Esophagus mucosa (tissue), 1 donor: ENCODE data around the gene IER3. TPM values are rescaled to one million over a fixed set of nuclear protein-coding genes. Genes with fewer than 3 reads are reported as not detected.
"Not testable (repeated sequence)": the region's sequence is repeated elsewhere in the genome, so short reads cannot be mapped to it uniquely, and the experiment has no call there.

Experiments
- ATAC-seq: fragments of 200-7000 bp; cut with Tn5 transposase; one replicate; pipeline ENCODE4 v1.9.1; 2020
- total RNA-seq: library from RNA; stranded (reverse); gene quantifications from one replicate; pipeline ENCODE4 v1.2.4, GENCODE V29; 2023
- donor health status: DM: yes; HTN: yes; CAD: no.

Gene IER3
- total RNA-seq, 1 donor from 2014 or later, result 74.3 TPM

DNA sequence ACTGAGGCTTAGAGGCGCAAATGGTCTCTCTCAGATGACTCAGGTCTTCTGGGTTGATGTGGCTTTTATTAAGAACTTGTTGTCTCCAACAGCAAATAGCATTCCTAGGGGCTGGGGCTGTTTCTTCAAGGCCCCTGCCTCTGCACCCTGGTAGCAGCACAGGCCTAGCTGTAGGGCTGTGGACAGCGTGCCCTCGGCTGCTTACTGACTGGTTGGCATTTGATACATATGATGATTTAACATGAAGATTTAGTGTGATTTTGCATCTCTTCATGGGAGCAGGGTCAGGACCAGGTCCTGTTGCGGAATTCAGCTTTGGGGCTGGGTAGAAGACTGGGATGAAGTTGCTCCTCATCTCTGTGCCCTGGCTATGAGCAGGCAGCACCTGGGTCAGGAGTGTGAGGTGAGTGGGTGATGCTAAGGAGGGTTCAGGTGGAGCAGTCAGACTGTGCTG lies 24.3 kb upstream of the IER3 start:
- ATAC-seq, result peak; percentile 28

DNA sequence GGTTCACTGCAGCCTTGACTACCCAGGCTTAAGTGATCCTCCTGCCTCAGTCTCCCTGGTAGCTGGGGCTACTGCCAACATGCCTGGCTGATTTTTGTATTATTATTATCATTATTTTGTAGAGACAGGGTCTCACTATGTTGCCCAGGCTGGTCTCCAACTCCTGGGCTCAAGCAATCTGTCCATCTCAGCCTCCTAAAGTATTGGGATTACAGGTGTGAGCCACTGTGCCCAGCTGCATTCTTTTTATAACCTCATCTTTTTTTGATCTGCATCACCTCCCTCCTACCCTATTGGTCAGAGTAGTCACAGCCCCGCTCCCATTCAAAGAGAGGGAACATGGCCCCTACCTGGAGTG lies 23.6 kb upstream of the IER3 start:
- no peak for ATAC-seq

DNA sequence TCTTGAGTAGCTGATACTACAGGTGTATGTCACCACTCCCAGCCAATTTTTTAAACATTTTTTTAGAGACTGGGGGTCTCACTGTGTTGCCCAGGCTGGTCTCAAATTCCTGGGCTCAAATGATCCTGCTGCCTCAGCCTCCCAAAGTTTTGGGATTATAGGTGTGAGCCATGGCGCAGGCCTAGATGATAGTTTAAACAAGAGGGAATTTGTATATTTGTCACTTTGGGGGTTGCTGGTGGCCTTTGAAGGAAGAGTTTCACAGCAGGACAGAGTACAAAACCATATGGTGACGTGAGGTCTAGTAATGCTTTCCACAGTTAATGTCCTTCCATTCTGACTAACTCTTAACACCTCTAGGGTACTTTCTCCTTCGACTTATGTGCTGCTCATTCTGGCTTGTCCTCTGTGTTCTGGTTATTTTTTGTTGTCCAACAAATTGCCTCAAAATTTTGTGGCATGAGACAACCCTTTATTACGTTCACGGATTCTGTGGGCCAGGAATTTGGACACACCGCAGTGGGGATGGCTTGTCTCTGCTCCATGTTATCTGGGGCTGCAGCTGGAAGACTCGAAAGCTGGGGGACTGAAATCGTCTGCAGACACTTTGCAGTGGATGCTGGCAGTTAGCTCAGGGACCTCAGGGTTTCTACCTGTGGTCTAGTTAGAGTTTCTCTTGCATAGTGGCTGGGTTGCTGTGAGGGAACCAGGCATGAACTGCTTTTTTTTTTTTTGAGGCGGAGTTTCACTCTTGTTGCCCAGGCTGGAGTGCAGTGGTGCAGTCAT lies 23.0 kb upstream of the IER3 start:
- ATAC-seq, result no peak

DNA sequence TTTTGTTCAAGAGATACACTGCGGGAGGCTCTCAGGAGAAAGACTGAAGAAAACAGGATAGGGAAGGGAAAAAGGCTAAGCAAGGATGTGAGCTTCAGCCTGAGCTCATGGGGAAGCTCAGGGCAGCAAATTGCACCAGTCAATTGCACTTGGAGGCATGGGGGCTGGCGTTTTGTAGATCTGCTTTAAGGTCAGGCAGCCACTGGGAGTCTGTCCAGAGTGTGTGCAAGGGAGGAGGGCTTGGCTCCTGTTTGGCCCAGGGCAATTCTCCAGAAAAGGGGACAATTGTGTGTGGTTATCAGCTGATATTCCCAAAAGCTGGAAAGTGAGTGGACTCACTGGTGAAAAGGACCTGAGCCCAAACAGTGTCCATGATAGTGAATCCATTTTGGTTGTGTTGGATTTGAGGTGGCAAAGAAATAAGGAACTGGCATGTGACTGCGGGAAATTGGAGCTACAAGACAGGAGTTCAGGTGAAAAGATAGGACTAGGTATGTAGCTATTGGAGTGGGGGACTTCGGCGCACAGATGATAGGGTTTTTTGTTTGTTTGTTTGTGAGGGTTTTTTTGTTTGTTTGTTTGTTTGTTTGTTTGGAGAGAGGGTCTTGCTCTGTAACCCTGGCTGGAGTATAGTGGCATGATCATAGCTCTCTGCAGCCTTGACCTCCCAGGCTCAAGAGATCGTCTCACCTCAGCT lies 22.3 kb upstream of the IER3 start:
- no peak for ATAC-seq

DNA sequence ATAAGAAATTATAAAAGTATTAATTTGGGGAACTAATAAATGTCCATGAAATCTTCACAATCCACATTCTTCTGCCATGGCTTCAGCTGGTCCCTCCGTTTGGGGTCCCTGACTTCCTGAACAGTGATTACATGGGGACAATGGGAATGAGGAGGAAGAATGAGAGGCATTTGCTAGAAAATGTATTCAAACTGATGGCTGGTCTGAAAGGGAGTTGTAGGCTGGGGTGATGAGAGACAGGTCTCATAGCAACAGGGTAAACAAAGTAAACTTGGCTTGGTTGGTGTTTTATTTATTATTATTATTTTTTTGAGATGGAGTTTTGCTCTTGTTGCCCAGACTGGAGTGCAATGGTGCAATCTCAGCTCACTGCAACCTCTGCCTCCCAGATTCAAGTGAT lies 21.1 kb upstream of the IER3 start:
- not testable (repeated sequence) for ATAC-seq

DNA sequence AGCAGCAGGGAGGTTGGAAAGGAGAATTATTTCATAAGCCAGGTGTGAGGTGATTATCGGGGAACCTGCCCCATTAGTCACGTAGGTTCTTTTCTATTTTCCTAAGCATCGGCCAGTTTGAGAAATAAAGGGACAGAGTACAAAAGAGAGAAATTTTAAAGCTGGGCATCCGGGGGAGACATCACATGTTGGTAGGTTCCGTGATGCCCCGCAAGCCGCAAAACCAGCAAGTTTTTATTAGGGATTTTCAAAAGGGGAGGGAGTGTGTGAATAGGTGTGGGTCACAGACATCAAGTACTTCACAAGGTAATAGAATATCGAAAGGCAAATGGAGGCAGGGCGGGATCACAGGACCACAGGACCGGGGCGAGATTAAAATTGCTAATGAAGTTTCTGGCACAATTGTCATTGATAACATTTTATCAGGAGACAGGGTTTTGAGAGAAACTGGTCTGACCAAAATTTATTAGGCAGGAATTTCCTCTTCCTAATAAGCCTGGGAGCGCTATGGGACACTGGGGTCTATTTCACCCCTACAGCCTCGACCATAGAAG lies 20.2 kb upstream of the IER3 start:
- not testable (repeated sequence) for ATAC-seq

DNA sequence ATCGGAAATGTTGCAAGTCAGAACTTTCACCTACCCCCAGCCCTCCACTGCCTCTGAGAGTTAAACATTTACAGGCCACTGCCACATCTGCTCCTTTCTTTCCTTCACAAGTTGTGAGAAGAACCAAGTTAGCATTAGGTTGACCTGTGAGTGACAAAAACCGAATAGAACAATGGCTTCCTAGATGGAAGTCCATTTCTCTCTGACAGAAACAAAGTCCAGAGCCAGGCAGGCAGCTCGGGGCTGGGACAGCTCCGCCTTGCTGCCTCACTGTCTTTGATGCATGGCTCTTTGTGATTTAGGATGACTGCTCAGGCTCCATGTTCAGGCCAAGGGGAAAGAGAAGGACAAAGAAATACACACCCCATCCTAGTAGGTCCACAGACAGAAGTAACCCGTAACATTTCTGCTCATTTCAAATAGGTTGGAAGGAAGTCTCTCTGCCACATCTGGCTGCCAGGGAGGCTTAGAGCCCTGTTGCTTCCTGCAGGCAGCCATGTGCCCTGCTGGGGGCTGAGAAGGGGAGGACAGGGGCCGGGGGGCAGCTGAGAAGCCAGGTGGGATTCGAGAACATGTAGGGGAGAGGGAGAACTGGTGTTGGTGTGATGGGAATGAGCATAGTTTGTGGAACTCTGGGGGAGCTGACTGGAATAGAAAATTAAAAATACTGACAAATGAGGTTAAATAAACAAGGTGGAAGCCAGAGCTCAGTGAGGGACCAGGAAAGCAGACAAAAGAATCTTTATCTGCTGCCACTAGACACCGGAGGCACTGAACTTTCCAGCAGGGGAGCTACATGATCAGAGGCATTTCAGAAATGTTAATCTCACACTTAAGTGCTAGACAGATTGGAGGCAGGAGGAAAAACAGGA lies 19.5 kb upstream of the IER3 start:
- ATAC-seq, result peak; percentile 48

DNA sequence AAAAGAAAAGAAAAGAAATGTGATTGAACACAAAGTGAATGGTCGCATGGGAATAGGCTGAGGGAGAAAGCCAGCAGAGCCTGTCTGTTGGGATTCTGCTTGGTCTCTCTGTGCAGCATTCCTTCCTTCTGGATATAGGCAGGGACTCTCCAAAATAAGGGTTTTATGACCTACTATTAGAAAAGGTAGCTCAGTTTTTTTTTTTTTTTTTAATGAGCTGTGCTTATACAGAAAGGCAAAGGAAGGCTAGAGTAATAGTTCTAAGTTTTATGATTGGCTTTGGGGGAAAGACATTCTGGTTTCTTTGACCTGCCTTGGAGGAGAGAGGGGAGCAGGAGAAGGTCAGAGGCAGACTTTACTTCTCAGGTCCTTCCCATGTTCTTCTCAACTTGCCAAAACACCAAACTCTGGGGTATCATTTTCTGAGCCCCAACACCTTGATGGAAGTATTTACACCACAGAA lies 18.8 kb upstream of the IER3 start:
- ATAC-seq, result no peak

DNA sequence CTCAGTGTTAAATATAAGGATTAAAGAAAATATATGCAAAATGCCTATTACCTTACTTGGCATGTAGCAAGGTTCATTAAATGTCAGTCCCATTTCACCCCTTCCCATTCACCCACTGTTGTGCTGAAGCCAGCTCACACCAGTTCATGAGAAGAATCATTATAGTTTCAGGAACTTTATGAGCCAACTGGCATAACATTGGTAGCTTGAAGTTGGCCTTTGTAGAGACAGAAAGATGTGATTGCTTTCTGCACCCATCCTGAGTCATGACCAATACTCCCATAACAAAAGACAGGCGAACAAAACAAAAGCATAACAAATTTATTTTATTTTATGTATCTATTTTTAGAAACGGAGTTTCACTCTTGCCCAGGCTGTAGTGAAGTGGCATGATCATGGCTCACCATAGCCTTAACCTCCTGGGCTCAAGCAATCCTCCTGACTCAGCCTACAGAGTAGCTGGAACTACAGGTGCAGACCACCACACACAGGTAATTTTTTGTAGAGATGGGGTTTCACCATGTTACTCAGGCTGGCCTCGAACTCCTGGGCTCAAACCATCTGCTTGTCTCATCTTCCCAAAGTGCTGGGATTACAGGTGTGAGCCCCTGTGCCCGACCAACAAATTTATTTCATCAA lies 17.6 kb upstream of the IER3 start:
- ATAC-seq, result peak; percentile 25

DNA sequence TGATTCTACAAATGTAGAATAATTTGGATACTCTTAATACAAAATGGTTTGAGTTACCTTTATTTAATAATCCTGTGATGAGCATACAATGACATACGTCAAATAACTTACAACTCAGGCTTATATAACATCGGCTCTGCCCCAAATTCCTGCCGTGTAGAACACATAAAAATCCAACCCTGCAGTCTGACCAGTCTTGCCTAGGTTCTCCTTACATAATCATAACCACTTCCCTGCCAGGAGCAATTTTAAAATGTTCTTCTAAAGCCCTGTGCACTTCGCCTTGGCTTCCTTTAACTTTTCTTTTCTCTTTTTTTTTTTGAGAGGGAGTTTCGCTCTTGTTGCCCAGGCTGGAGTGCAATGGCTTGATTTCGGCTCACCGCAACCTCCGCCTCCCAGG lies 16.2 kb upstream of the IER3 start:
- peak; percentile 62 for ATAC-seq

DNA sequence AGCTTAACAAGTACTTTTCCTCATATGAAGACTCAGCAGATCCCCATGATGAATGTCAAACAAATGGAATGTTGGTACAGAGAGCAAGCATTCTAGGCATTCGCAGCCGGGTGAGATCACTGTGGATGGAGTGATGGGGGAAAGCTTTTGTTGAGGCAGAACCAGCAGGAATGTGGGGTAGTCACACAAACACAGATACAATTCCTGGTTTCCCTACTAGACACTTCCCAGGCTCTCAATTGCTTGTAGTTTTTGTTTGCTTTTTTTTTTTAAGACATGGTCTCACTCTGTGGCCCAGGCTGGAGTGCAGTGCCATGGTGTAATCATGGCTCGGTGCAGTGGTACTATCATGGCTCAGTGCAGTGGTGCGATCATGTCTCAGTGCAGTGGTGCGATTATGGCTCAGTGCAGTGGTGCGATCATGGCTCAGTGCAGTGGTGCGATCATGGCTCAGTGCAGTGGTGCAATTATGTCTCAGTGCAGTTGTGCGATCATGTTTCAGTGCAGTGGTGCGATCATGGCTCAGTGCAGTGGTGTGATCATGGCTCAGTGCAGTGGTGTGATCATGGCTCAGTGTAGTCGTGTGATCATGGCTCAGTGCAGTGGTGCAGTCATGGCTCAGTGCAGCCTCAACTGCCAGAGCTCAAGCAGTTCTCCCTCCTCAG lies 15.4 kb upstream of the IER3 start:
- ATAC-seq, result no peak

DNA sequence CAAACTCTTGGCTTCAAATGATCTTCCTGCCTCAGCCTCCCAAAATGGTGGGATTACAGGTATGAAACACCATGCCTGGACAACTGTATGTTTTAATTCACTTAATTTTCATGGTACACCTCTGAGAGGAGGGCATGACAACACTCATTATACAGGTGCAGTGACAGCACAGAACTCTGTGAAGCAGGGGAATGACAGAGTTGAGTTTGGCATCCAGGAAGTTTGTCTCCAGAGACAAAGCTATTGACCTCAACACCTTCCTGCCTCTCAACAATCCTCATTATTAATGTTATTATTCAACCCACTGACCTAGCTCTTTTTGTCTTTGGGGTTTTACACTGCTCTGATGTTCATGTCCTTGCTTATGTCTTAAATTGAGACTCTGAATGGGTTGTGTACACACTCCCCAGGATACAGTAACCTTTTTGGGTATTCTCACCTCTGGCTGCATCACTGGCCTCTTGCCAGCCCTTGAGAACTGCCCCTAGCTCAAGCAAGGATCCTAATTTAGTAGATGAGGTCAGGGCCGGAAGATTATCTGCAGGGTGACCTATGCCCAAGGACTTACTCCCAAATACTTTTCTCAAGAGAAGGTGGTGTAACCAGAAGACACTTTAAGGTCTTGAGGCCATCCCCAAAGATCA lies 13.0 kb upstream of the IER3 start:
- no peak for ATAC-seq

DNA sequence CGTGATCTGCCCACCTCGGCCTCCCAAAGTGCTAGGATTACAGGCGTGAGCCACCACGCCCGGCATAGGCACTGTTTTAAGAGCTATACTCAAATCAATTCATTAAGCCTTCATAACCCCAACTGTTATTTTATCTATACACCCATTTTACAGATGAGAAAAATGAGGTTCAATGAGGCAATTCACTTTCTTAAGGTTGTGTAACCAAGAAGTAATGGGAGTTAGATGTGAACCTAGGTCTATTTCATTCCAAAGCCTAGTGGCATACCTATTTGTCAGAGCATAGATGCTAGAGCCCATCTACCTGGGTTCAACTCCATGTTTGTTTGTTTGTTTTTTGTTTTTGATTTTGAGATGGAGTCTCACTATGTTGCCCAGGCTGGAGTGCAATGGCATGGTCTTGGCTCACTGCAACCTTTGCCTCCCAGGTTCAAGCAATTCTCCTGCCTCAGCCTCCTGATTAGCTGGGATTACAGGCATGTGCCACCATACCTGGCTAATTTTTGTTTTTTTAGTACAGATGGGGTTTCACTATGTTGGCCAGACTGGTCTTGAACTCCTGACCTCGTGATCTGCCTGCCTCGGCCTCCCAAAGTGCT lies 12.2 kb upstream of the IER3 start:
- not testable (repeated sequence) for ATAC-seq

DNA sequence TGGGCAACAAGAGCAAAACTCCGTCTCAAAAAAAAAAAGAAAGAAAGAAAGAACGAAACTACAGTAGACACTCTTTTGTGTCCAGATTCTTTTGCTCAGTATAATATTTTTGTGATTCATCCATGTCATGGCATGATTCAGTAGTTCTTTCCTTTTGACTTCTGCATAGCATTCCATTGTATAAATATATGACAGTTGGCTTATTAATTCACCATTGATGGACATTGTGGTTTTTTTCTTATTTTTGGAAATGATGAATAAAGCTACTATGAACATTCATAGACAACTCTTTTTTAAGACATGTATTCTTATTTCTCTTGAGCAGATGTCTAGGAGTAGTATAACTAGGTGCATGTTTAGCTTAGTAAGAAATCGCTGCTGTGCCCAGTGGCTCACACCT lies 10.3 kb upstream of the IER3 start:
- ATAC-seq, result no peak

DNA sequence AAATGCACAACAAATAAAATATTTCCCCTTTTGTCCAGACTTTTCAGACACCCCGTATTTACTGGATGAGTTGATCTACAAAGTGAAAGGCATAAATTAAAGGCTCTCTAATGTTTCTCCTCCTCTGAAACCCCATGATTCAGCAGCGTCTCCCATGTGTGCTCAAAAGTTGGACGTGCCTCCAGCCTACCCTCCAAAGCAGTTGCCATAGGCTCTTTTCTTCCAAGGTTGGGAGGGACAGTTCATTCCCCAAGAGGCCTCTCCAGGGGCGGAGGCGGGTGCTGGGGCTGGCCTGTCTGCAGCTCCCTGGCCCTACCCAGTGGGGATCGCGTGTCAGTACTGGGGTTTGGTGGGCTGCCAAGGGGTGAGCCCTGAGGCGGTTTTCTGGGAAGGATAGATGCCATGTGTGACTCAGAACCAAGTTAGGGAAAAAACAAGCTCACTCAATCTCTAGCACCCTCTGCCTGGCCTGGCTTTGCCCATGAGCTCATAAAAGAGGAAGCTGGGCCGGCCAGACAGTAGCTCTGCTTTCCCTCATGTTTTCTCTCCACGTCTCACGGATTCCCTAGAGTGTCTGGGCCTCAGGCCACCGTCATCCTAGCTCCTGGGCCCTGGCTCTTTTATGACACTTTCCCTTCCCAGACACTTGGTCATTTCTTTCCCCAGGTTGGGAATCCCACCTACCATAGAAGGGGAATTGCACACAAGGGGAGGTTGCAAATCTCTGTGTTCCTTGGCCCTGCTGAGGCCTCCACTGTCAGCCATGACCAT lies 8.0 kb upstream of the IER3 start:
- peak; percentile 90 for ATAC-seq

DNA sequence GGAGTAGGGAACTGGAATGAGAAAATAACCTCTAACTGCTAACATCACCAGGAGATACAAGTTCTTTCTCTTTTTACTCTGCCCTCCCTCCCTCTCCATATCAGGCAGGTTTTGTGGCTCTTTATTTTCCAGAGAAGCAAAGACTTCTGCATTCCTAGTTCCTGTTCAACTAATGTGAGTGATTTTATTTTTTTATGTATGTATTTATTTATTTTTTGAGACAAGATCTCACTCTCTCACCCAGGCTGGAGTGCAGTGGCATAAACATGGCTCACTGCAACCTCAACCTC lies 6.0 kb upstream of the IER3 start:
- ATAC-seq, result no peak

DNA sequence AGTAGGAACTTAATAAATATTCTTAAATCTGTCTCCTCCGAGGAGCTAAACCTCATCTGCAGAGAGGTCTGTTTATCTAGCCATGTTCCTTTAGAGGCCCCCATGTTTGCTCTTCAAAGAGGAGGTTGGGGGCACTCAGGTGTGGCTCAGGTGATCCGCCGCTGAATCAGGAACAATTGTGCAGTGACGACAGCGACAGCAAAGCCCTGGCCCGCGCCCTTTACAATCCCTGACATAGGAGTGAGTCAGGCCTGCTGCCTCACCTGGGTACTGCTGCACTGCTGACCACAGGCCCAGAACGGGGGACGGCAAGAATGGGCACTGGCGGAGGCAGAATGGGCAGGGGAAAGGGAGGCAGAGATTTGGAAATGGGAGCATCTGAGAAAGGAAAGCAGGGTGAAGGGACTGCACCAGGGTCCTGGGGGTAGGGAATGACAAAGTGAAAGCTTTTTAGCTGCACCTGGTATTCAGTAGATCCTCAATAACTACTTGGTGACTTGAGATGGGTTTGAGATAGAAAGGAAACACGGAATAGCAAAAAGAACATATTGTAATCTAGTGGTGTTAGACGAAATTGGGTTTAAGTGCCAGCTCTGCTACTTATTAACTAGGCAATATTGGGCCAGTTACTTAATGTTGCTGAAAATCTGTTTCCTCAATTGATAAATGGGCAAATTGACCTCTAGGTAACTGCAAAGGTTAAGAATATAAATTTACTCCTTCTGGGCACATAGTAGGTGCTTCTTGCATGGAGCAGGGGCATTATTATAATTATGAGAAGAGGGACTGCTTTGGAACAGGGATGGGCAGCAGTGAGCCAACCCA lies 5.4 kb upstream of the IER3 start:
- peak; percentile 68 for ATAC-seq

DNA sequence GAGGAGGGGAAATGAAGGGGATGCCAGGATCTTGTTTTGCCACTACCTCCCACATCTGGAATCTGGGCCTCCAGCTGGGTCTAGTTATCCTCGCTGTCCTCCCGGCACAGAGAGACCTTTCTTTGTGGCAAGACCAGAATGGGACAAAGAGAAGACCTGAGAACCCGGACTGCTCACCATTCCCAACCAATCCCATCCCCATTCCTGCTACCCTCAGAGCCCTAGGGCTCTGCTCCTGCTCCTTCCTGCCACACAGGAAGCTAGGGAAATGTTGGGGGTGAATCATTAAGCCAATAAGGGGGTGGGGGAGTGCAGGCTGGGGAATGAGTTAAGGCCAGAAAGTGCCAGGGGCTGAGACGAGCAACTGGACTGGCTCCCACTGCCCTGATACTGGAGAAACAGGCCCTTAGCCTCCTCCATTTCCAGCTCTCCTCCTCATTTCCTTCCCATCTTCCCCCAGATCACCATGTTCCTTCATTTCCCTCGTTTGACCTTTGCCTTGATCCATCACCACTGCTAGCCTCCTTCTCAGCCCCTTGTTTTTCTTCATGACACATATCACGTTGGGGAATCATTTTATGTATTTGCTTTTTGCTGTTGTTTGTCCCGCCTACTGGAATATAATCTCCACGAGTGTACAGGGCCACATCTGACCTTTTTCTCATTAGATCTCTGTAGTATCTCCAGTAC lies 4.6 kb upstream of the IER3 start:
- ATAC-seq, result no peak
